Measurements from ENCODE around the gene SOX6.

- no peak for TF ChIP-seq CTCF (IDR thresholded peaks at IDR 0.05; ENCODE audit: low read length)
- TF ChIP-seq EZH2 (IDR thresholded peaks at IDR 0.05; ENCODE audit: borderline replicate concordance, low read length): no peak
Measured at GRCh38 chr11:16166571-16166970, 189.8 kb downstream of the SOX6 start.
